Spleen (tissue), 7 donors: ENCODE data around the gene GABARAPL2.

Experiments used
- CTCF ChIP-seq, 11 experiments: fragments of 200-600 bp in 7 of 11; fragments of 450-650 bp in 4 of 11; sonication (generic) in 4 of 11; IDR thresholded peaks in 8 of 11; conservative IDR thresholded peaks in 3 of 11; 1 replicate in 7 of 11; 2 replicates in 4 of 11; pipeline versions ENCODE4 v1.4.0 to v1.8.0; 2016 to 2021; ENCODE audit warnings: antibody characterized with exemption in 11 of 11, inconsistent platforms in 4 of 11, mild to moderate bottlenecking in 1 of 11
- POLR2A ChIP-seq, 3 donors: fragments of 450-650 bp; IDR thresholded peaks; one replicate each; pipeline ENCODE4 v1.5.1; 2017; ENCODE audit warnings: antibody characterized with exemption in 3 of 3, mild to moderate bottlenecking in 1 of 3
- POLR2AphosphoS5 ChIP-seq, 3 donors: sonication (generic); formaldehyde crosslinking; IDR thresholded peaks; one replicate each; pipeline ENCODE4 v1.5.1; 2017; ENCODE audit warnings: antibody characterized with exemption in 3 of 3
- donor health status: DM: no; HTN: no; CAD: no; lungs with moderate emphysema.
- donor health status: DM: no; HTN: no; CAD: no.
- donor health status: DM: no; HTN: no; CAD: no.

- TF ChIP-seq CTCF (IDR thresholded peaks at IDR 0.05 in 8 of 11, conservative IDR thresholded peaks at IDR 0.05 in 3 of 11) (no peak), POLR2AphosphoS5 (IDR thresholded peaks at IDR 0.05) (no peak), POLR2A (IDR thresholded peaks at IDR 0.05) (no peak)
These were observed 36.2 kb upstream of the GABARAPL2 start for GRCh38 chr16:75529959-75530358.
